PC-9 (cell line): ENCODE measurements around the gene CTCF.

Source experiments
- CTCF ChIP-seq: fragments of 200-600 bp; sonication (generic); conservative IDR thresholded peaks from 2 replicates; pipeline ENCODE4 v1.6.1; 2017; ENCODE audit warnings: mixed run types, antibody characterized with exemption, mild to moderate bottlenecking, moderate library complexity
- EZH2 ChIP-seq: fragments of 200-600 bp; sonication (generic); IDR thresholded peaks from 2 replicates; pipeline ENCODE4 v1.8.0; 2017; ENCODE audit warnings: antibody characterized with exemption, low read depth

- TF ChIP-seq CTCF, result no peak
- TF ChIP-seq EZH2, result no peak
Observed at GRCh38 chr16:67662653-67663010, 100.3 kb downstream of the CTCF start.
